ENCODE measurements around the gene STMN3.

DNA sequence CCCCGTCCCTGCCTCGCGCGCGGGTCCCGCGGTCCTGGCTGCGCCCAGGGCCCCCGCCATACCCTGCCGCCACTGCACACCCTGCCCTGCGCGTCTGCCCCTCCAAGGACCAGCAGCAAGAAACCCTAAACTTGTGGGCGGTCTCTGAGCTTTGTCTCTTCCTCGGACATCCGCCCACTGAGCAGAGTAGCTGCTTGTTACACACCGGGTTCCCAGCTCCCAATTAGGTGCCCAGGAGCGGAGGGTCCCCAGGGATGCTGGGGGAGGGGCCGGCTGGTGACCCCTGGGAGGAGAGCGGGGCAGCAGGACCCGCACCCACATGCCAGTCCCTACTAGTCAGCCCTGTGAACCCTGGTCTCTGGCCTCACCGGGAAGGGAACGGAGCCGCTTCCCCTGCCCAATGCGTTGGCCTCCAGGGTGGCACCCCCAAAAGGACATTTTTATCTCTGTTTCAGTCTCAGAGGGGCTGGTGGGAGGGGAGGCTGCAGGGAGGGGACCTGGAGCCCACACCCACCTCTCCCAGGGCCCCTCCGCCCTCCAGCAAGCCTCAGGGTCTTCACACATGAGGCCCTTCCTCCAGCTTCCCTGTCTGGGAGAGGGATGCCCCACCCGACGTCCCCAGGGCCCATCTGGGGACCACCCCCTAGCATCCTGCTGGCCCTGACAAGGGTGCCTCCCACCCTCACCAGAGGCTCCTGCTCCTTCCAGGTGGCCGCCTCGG lies 10.5 kb downstream of the STMN3 start:
- TF ChIP-seq, protein P1, sequence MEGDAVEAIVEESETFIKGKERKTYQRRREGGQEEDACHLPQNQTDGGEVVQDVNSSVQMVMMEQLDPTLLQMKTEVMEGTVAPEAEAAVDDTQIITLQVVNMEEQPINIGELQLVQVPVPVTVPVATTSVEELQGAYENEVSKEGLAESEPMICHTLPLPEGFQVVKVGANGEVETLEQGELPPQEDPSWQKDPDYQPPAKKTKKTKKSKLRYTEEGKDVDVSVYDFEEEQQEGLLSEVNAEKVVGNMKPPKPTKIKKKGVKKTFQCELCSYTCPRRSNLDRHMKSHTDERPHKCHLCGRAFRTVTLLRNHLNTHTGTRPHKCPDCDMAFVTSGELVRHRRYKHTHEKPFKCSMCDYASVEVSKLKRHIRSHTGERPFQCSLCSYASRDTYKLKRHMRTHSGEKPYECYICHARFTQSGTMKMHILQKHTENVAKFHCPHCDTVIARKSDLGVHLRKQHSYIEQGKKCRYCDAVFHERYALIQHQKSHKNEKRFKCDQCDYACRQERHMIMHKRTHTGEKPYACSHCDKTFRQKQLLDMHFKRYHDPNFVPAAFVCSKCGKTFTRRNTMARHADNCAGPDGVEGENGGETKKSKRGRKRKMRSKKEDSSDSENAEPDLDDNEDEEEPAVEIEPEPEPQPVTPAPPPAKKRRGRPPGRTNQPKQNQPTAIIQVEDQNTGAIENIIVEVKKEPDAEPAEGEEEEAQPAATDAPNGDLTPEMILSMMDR (IDR thresholded peaks at IDR 0.05 in 4 of 5, conservative IDR thresholded peaks at IDR 0.05 in 1 of 5) = no peak
- TF ChIP-seq POLR2A (IDR thresholded peaks at IDR 0.05) = no peak

All from gastrocnemius medialis (tissue), 4 donors.